Ishikawa (cell line): ENCODE results near the gene ADCY7.

Source experiments
- CEBPB ChIP-seq: IDR thresholded peaks from 2 replicates; pipeline ENCODE4 v1.6.1; 2012
- CREB1 ChIP-seq: IDR thresholded peaks from 2 replicates; pipeline ENCODE4 v1.6.1; 2012; ENCODE audit warnings: low read depth
- EGR1 ChIP-seq: IDR thresholded peaks from 2 replicates; pipeline ENCODE4 v1.6.1; 2012
- EP300 ChIP-seq: IDR thresholded peaks from 2 replicates; pipeline ENCODE4 v1.6.1; 2012; ENCODE audit warnings: borderline replicate concordance
- FOXM1 ChIP-seq: IDR thresholded peaks from 2 replicates; pipeline ENCODE4 v1.6.1; 2012; ENCODE audit warnings: low read depth, borderline replicate concordance
- MAX ChIP-seq: IDR thresholded peaks from 2 replicates; pipeline ENCODE4 v1.6.1; 2012
- NFIC ChIP-seq: IDR thresholded peaks from 2 replicates; pipeline ENCODE4 v1.6.1; 2012
- RAD21 ChIP-seq: IDR thresholded peaks from 2 replicates; pipeline ENCODE4 v1.6.1; 2012; ENCODE audit warnings: low read depth
- REST ChIP-seq: IDR thresholded peaks from 2 replicates; pipeline ENCODE4 v1.6.1; 2012; ENCODE audit warnings: low read depth, mild to moderate bottlenecking
- TAF1 ChIP-seq: IDR thresholded peaks from 2 replicates; pipeline ENCODE4 v1.6.1; 2012; ENCODE audit warnings: low read depth, mild to moderate bottlenecking
- TCF12 ChIP-seq: IDR thresholded peaks from 2 replicates; pipeline ENCODE4 v1.6.1; 2012; ENCODE audit warnings: low read depth
- TEAD4 ChIP-seq: IDR thresholded peaks from 2 replicates; pipeline ENCODE4 v1.6.1; 2012
- USF1 ChIP-seq: IDR thresholded peaks from 2 replicates; pipeline ENCODE4 v1.6.1; 2012
- YY1 ChIP-seq: IDR thresholded peaks from 2 replicates; pipeline ENCODE4 v1.6.1; 2012; ENCODE audit warnings: low read depth
- ZBTB7A ChIP-seq: IDR thresholded peaks from 2 replicates; pipeline ENCODE4 v1.6.1; 2012; ENCODE audit warnings: low read depth

The ADCY7 gene

GRCh38 chr16:50305441-50306061 is 39.2 kb downstream of the ADCY7 start:
- TF ChIP-seq MAX = no peak
- no peak for TF ChIP-seq TCF12
- TF ChIP-seq CEBPB = no peak
- no peak for TF ChIP-seq EP300
- TF ChIP-seq FOXM1 = no peak
- no peak for TF ChIP-seq REST
- no peak for TF ChIP-seq USF1
- no peak for TF ChIP-seq CREB1
- no peak for TF ChIP-seq EGR1
- TF ChIP-seq NFIC = no peak
- TF ChIP-seq RAD21 = no peak
- no peak for TF ChIP-seq TAF1
- TF ChIP-seq TEAD4 = no peak

GRCh38 chr16:50306287-50306686 is 39.9 kb downstream of the ADCY7 start:
- TF ChIP-seq CEBPB (no peak), NFIC (no peak), EP300 (no peak)

- TF ChIP-seq FOXM1 = no peak
These were observed 42.0 kb downstream of the ADCY7 start for GRCh38 chr16:50308237-50308965.

- TF ChIP-seq EP300 (no peak), CEBPB (no peak), ZBTB7A (no peak), TCF12 (no peak), EGR1 (no peak), USF1 (no peak), CREB1 (no peak), TAF1 (no peak), NFIC (no peak), TEAD4 (no peak), YY1 (no peak), MAX (no peak), FOXM1 (no peak), RAD21 (no peak), REST (no peak)
These were observed 42.8 kb downstream of the ADCY7 start for GRCh38 chr16:50309156-50309526.

GRCh38 chr16:50309527-50310307 is 43.4 kb downstream of the ADCY7 start:
- TF ChIP-seq EP300 = no peak
- TF ChIP-seq NFIC = no peak
- TF ChIP-seq CEBPB = no peak
- no peak for TF ChIP-seq FOXM1
- no peak for TF ChIP-seq TAF1
- TF ChIP-seq USF1 = no peak
